ENCODE measurements around the gene OR3A2. TPM values are rescaled to one million over a fixed set of nuclear protein-coding genes. Genes with fewer than 3 reads are reported as not detected.
"Not testable (repeated sequence)": the region's sequence is repeated elsewhere in the genome, so short reads cannot be mapped to it uniquely, and the experiment has no call there.

The OR3A2 gene
- total RNA-seq, 1 donor from 2014 or later: not detected

- Histone ChIP-seq H3K4me3 (no peak overlapping the region), H3K27me3 (no peaks in the 10 kb centered on the region), H3K27ac (no peak overlapping the region), H3K36me3 (no peaks in the 10 kb centered on the region), H3K9me3 (no peaks in the 10 kb centered on the region), H3K4me1 (no peaks in the 10 kb centered on the region)
- TF ChIP-seq POLR2AphosphoS5 (IDR thresholded peaks at IDR 0.05; ENCODE audit: insufficient read depth in 1 of 2, low read depth in 1 of 2) (no peak), POLR2A (IDR thresholded peaks at IDR 0.05) (no peak)
- TF ChIP-seq, protein P1, sequence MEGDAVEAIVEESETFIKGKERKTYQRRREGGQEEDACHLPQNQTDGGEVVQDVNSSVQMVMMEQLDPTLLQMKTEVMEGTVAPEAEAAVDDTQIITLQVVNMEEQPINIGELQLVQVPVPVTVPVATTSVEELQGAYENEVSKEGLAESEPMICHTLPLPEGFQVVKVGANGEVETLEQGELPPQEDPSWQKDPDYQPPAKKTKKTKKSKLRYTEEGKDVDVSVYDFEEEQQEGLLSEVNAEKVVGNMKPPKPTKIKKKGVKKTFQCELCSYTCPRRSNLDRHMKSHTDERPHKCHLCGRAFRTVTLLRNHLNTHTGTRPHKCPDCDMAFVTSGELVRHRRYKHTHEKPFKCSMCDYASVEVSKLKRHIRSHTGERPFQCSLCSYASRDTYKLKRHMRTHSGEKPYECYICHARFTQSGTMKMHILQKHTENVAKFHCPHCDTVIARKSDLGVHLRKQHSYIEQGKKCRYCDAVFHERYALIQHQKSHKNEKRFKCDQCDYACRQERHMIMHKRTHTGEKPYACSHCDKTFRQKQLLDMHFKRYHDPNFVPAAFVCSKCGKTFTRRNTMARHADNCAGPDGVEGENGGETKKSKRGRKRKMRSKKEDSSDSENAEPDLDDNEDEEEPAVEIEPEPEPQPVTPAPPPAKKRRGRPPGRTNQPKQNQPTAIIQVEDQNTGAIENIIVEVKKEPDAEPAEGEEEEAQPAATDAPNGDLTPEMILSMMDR (IDR thresholded peaks at IDR 0.05): no peak
- intact Hi-C loops (cut with DNase I): no loop called here
- DNase-seq (ENCODE audit: extremely low spot score in 2 of 2): no peak
These were observed 129.5 kb downstream of the OR3A2 start for GRCh38 chr17:3256575-3256974.

DNA sequence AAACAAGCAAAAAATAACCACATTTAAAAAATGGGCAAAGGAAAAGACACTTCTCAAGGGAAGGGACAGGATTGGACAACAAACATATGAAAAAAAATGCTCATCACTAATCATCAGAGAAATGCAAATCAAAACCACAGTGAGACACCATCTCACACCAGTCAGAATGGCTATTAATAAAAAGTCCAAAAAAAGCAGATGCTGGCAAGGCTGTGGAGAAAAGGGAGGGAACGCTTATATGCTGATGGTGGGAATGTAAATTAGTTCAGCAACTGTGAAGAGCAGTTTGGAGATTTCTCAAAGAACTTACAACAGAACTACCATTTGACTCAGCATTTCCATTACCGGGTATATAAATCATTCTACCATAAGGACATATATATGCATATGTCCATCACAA is 137.1 kb downstream of the OR3A2 start:
- H3K27ac ChIP-seq; H3K4me3 ChIP-seq; intact Hi-C loops (cut with DNase I); H3K9me3 ChIP-seq; H3K36me3 ChIP-seq; H3K27me3 ChIP-seq; H3K4me1 ChIP-seq; DNase-seq (ENCODE audit: extremely low spot score in 2 of 2): not testable (repeated sequence)

GRCh38 chr17:3244841-3245240 is 141.3 kb downstream of the OR3A2 start:
- intact Hi-C loops (cut with DNase I): not testable (repeated sequence)

GRCh38 chr17:3241044-3241443 is 145.1 kb downstream of the OR3A2 start:
- H3K9me3 ChIP-seq; H3K4me1 ChIP-seq; H3K27me3 ChIP-seq; DNase-seq (ENCODE audit: extremely low spot score in 2 of 2); H3K27ac ChIP-seq; H3K4me3 ChIP-seq; H3K36me3 ChIP-seq; intact Hi-C loops (cut with DNase I): not testable (repeated sequence)

More at GRCh38 chr17:3244841-3245240, 141.3 kb downstream of the OR3A2 start:
- H3K9me3 ChIP-seq; H3K36me3 ChIP-seq; H3K4me3 ChIP-seq; H3K27ac ChIP-seq; H3K27me3 ChIP-seq; DNase-seq (ENCODE audit: extremely low spot score in 2 of 2); H3K4me1 ChIP-seq: not testable (repeated sequence)

- H3K36me3 ChIP-seq; H3K4me3 ChIP-seq; DNase-seq (ENCODE audit: extremely low spot score in 2 of 2); H3K27me3 ChIP-seq; H3K4me1 ChIP-seq; H3K9me3 ChIP-seq; H3K27ac ChIP-seq; intact Hi-C loops (cut with DNase I): not testable (repeated sequence)
These were observed 147.4 kb downstream of the OR3A2 start for GRCh38 chr17:3238685-3239084.

GRCh38 chr17:3232300-3232699 is 153.8 kb downstream of the OR3A2 start:
- H3K27ac ChIP-seq; intact Hi-C loops (cut with DNase I); H3K36me3 ChIP-seq; H3K27me3 ChIP-seq; H3K4me3 ChIP-seq; H3K4me1 ChIP-seq; H3K9me3 ChIP-seq; DNase-seq (ENCODE audit: extremely low spot score in 2 of 2): not testable (repeated sequence)

Small RNA genes lying within 50 kb of the gene (small RNA-seq; reads per million reads assigned to genes)
- not detected for gene OR1AC1P

Other genes with a start within 250 kb of the OR3A2 start
- gene OR1A2, start 188.8 kb downstream of the OR3A2 start, total RNA-seq: not detected
- gene OR1A1, start 178.6 kb downstream of the OR3A2 start, total RNA-seq: not detected
- gene OR3A1, start 87.9 kb downstream of the OR3A2 start, total RNA-seq: not detected
- not detected for gene OR1E1, start 12.1 kb upstream of the OR3A2 start, total RNA-seq
- not detected for gene OR3A3, start 25.1 kb upstream of the OR3A2 start, total RNA-seq
- gene OR1E2, start 47.5 kb upstream of the OR3A2 start, total RNA-seq: not detected
- not detected for gene SPATA22, start 85.5 kb upstream of the OR3A2 start, total RNA-seq
- 2.2 TPM for gene ASPA, start 89.7 kb upstream of the OR3A2 start, total RNA-seq
- 3.2 TPM for gene TRPV3, start 171.5 kb upstream of the OR3A2 start, total RNA-seq
- 7.6 TPM for gene TRPV1, start 223.1 kb upstream of the OR3A2 start, total RNA-seq
- gene SHPK, start 249.9 kb upstream of the OR3A2 start, total RNA-seq: 14.0 TPM